SU-DHL-6 (cell line): ENCODE measurements around the gene KLHL29.

Experiments used
- CTCF ChIP-seq: fragments of 200-600 bp; sonication (generic); IDR thresholded peaks from one replicate; pipeline ENCODE4 v1.5.1; 2017; ENCODE audit warnings: antibody characterized with exemption, mild to moderate bottlenecking, low read length, moderate library complexity; ENCODE audit not compliant: insufficient read depth, poor library complexity, severe bottlenecking
- EZH2phosphoT487 ChIP-seq: fragments of 200-600 bp; sonication (generic), shearing (Covaris generic); conservative IDR thresholded peaks from 2 replicates; pipeline ENCODE4 v1.6.1; 2018; ENCODE audit warnings: mild to moderate bottlenecking, antibody characterized with exemption, low read length, moderate library complexity, mixed read lengths

GRCh38 chr2:23622466-23622865 lies 237.5 kb downstream of the KLHL29 start:
- TF ChIP-seq CTCF (no peak), EZH2phosphoT487 (no peak)
